Lower leg skin (tissue), 4 donors: ENCODE results near the gene ANKRD6. TPM values are rescaled to one million over a fixed set of nuclear protein-coding genes. Genes with fewer than 3 reads are reported as not detected.

ENCODE experiments used
- DNase-seq, 2 donors: peaks; one replicate each; pipeline ENCODE4 v3.0.0-alpha.2; 2019; ENCODE audit warnings: low spot score in 2 of 2
- H3K4me3 ChIP-seq: fragments of 200-600 bp; sonication (generic); 2 replicates; pipeline ENCODE4 v1.5.1; 2017; ENCODE audit warnings: mild to moderate bottlenecking, low read depth; ENCODE audit not compliant: poor library complexity, severe bottlenecking
- POLR2A ChIP-seq, 2 donors: fragments of 450-650 bp; IDR thresholded peaks; one replicate each; pipeline ENCODE4 v1.6.1; 2016 to 2017; ENCODE audit warnings: antibody characterized with exemption in 2 of 2, mild to moderate bottlenecking in 1 of 2, moderate library complexity in 1 of 2
- WGBS, 2 donors: methylation state at CpG; one replicate each; pipeline ENCODE4 v1.1.5; 2018; 5-methylcytosine and 5-hydroxymethylcytosine counted together
- intact Hi-C: fragments of 100-400 bp; cut with DNase I; formaldehyde crosslinking; loops from one replicate; pipeline ENCODE4 v1.15.0; 2023; ENCODE audit warnings: low total_unique reads
- total RNA-seq, 4 donors: library from RNA; depleted of rRNA; stranded (reverse); fragments of >200 nt; gene quantifications; one replicate each; pipeline ENCODE4 v1.1.0, GENCODE V29; 2016
- TF ChIP-seq, protein P1 (sequence below), 3 donors: fragments of 450-650 bp; IDR thresholded peaks; one replicate each; pipeline ENCODE4 v1.5.1; 2016; ENCODE audit warnings: antibody characterized with exemption in 3 of 3, mild to moderate bottlenecking in 3 of 3, moderate library complexity in 2 of 3

The ANKRD6 gene
- total RNA-seq, 4 donors from 2014 or later = 3.2 to 6.7 (median 4.8) TPM

GRCh38 chr6:89485320-89485719 lies 52.4 kb downstream of the ANKRD6 start:
- intact Hi-C loops = no loop called here
- no peak for TF ChIP-seq POLR2A (IDR thresholded peaks at IDR 0.05)
- TF ChIP-seq, protein P1, sequence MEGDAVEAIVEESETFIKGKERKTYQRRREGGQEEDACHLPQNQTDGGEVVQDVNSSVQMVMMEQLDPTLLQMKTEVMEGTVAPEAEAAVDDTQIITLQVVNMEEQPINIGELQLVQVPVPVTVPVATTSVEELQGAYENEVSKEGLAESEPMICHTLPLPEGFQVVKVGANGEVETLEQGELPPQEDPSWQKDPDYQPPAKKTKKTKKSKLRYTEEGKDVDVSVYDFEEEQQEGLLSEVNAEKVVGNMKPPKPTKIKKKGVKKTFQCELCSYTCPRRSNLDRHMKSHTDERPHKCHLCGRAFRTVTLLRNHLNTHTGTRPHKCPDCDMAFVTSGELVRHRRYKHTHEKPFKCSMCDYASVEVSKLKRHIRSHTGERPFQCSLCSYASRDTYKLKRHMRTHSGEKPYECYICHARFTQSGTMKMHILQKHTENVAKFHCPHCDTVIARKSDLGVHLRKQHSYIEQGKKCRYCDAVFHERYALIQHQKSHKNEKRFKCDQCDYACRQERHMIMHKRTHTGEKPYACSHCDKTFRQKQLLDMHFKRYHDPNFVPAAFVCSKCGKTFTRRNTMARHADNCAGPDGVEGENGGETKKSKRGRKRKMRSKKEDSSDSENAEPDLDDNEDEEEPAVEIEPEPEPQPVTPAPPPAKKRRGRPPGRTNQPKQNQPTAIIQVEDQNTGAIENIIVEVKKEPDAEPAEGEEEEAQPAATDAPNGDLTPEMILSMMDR (IDR thresholded peaks at IDR 0.05) = no peak
- DNase-seq = no peak
- 87 to 89% methylated on average over 3 of the region's 3 CpGs for WGBS, 2 donors
- no peak overlapping the region for H3K4me3 ChIP-seq

- WGBS, 2 donors = 55 to 61% methylated on average over 1 of the region's 1 CpG
- TF ChIP-seq POLR2A (IDR thresholded peaks at IDR 0.05) = no peak
- TF ChIP-seq, protein P1 (IDR thresholded peaks at IDR 0.05) = no peak
- intact Hi-C loops = no loop called here
These were observed 54.9 kb downstream of the ANKRD6 start for GRCh38 chr6:89487864-89488263.

GRCh38 chr6:89488438-89488837 lies 55.5 kb downstream of the ANKRD6 start:
- intact Hi-C loops = no loop called here
- no peak for TF ChIP-seq POLR2A (IDR thresholded peaks at IDR 0.05)
- TF ChIP-seq, protein P1 (IDR thresholded peaks at IDR 0.05) = no peak
- no peak overlapping the region for H3K4me3 ChIP-seq
- no peak for DNase-seq

More at GRCh38 chr6:89487864-89488263, 54.9 kb downstream of the ANKRD6 start:
- DNase-seq = no peak
- H3K4me3 ChIP-seq = no peak overlapping the region

- 55 to 68% methylated on average over 3 of the region's 3 CpGs for WGBS, 2 donors
- no peak for TF ChIP-seq POLR2A (IDR thresholded peaks at IDR 0.05)
- TF ChIP-seq, protein P1 (IDR thresholded peaks at IDR 0.05) = no peak
- H3K4me3 ChIP-seq = no peak overlapping the region
- intact Hi-C loops = no loop called here
- DNase-seq = no peak
These were observed 56.1 kb downstream of the ANKRD6 start for GRCh38 chr6:89489078-89489477.

DNA sequence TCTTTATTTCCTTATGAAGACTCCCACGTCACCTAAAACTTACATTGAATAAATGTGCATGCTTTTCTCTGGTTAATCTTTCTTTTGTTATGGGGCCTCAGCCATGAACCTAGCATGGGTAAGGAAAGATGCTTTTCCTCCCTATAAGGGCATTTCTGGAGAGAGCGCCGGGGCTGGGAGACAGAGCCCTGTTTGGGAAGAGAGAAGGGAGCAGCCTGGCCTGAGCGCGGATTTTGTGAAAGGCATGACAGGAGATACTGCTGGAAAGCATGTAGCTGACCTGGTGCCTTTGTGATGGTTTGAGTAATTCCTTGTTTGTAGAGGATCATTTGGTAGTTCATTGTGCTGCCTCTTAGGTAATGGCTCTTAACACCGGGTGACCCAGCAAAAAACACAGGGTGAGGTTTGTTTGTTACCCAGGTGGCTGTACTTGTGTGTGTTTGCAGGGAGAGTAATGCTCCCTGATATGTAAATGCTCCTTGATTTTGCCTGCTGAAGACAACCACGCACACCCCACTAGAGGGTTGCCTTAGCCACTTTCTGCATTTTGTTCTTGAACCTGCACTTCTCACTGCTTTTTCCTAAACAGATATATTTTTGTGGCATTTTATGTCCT lies 59.2 kb downstream of the ANKRD6 start:
- intact Hi-C loops = loop anchor here (10.0 kb wide), 1 partner anchor 103 kb away; no protein-coding TSS in a partner anchor
- WGBS, 2 donors = 90 to 93% methylated on average over 7 of the region's 7 CpGs
- H3K4me3 ChIP-seq = no peak overlapping the region
- no peak for DNase-seq
- TF ChIP-seq, protein P1 (IDR thresholded peaks at IDR 0.05) = no peak
- no peak for TF ChIP-seq POLR2A (IDR thresholded peaks at IDR 0.05)
